Esophagus muscularis mucosa (tissue), 4 donors: ENCODE data around the gene PRDM16. TPM values are rescaled to one million over a fixed set of nuclear protein-coding genes. Genes with fewer than 3 reads are reported as not detected.

Experiments
- DNase-seq: peaks from one replicate; pipeline ENCODE4 v3.0.0-alpha.2; 2017; ENCODE audit errors: extremely low spot score
- H3K27ac ChIP-seq, 4 donors: fragments of 200-600 bp; sonication (generic); replicated peaks in 1 of 4; 1 replicate in 3 of 4; 2 replicates in 1 of 4; pipeline ENCODE4 v1.5.1; 2016 to 2019; ENCODE audit warnings: mild to moderate bottlenecking in 1 of 4
- H3K27me3 ChIP-seq, 4 donors: fragments of 200-600 bp; sonication (generic); one replicate each; pipeline versions ENCODE4 v1.5.1 to v1.6.0; 2016 to 2019
- H3K36me3 ChIP-seq, 4 donors: fragments of 200-600 bp; sonication (generic); one replicate each; pipeline ENCODE4 v1.5.1; 2016 to 2019
- H3K4me1 ChIP-seq, 4 donors: fragments of 200-600 bp; sonication (generic); one replicate each; pipeline ENCODE4 v1.5.1; 2016 to 2019
- H3K4me3 ChIP-seq, 4 donors: fragments of 200-600 bp; sonication (generic); 1 replicate in 2 of 4; 2 replicates in 2 of 4; pipeline ENCODE4 v1.5.1; 2016 to 2019; ENCODE audit warnings: mild to moderate bottlenecking in 4 of 4, moderate library complexity in 1 of 4
- H3K9me3 ChIP-seq, 4 donors: fragments of 200-600 bp; sonication (generic); 1 replicate in 3 of 4; 2 replicates in 1 of 4; pipeline ENCODE4 v1.5.1; 2016 to 2019
- EP300 ChIP-seq: sonication (generic); formaldehyde crosslinking; IDR thresholded peaks from one replicate; pipeline ENCODE4 v1.6.1; 2017; ENCODE audit warnings: antibody characterized with exemption
- POLR2A ChIP-seq: fragments of 450-650 bp; IDR thresholded peaks from one replicate; pipeline ENCODE4 v1.6.1; 2017; ENCODE audit warnings: antibody characterized with exemption, moderate library complexity, mild to moderate bottlenecking, low read depth
- POLR2AphosphoS5 ChIP-seq, 2 donors: sonication (generic); formaldehyde crosslinking; IDR thresholded peaks; one replicate each; pipeline ENCODE4 v1.6.1; 2017; ENCODE audit warnings: antibody characterized with exemption in 2 of 2
- WGBS: methylation state at CpG from one replicate; pipeline ENCODE4 v1.1.5; 2018; 5-methylcytosine and 5-hydroxymethylcytosine counted together
- intact Hi-C: fragments of 100-400 bp; cut with DNase I; formaldehyde crosslinking; loops from one replicate; pipeline ENCODE4 v1.15.1; 2023
- total RNA-seq, 4 donors: library from RNA; depleted of rRNA; stranded (reverse); fragments of >200 nt; gene quantifications; one replicate each; pipeline versions ENCODE4 v1.1.0 to v1.2.1, GENCODE V29; 2016
- TF ChIP-seq, protein P1 (sequence below), 3 experiments: fragments of 200-600 bp in 2 of 3; fragments of 450-650 bp in 1 of 3; sonication (generic) in 2 of 3; IDR thresholded peaks; one replicate each; pipeline ENCODE4 v1.5.1; 2017 to 2019; ENCODE audit warnings: antibody characterized with exemption in 3 of 3, mild to moderate bottlenecking in 2 of 3, moderate library complexity in 1 of 3

The PRDM16 gene
- total RNA-seq, 4 donors from 2014 or later, result 1.2 to 4.4 (median 2.2) TPM

DNA sequence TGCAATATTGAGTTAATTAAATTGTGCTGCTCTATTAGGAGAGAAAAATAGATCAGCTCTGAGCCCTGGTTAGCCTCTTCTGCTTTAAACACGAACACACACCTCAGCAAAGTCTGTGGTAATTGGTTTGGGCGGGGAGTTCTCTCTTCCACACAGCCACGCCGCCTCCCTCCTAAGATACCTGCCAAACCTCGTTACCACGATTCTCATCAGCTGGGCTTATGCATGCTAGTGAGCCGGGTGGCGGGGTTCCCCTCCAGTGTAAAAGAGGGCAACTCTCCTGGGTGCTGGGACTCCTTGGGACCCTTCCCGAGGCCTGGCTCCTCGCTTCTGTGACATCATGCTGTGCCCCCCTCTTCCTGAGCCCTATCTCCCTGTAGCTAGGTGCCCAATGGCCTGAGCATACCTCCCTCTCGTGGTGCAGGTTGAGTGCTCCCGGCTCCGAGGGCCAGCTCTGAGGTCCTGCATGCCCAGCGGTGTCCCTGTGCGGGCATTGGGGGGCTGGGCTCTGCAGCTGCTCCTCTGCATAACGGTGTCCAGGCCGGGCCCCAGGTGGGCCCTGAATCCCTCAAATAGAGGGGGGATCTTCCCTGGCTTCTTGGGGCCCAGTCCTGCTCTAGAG is 182.9 kb downstream of the PRDM16 start:
- WGBS, result 81% methylated on average over 16 of the region's 17 CpGs
- DNase-seq, result no peak
- intact Hi-C loops, result no loop called here
- H3K9me3 ChIP-seq, result no peaks in the 10 kb centered on the region
- no peaks in the 10 kb centered on the region for H3K36me3 ChIP-seq
- no peak overlapping the region for H3K4me3 ChIP-seq
- H3K27ac ChIP-seq, result no peak overlapping the region
- TF ChIP-seq POLR2AphosphoS5 (IDR thresholded peaks at IDR 0.05) (no peak), POLR2A (no peak), EP300 (no peak)
- TF ChIP-seq, protein P1, sequence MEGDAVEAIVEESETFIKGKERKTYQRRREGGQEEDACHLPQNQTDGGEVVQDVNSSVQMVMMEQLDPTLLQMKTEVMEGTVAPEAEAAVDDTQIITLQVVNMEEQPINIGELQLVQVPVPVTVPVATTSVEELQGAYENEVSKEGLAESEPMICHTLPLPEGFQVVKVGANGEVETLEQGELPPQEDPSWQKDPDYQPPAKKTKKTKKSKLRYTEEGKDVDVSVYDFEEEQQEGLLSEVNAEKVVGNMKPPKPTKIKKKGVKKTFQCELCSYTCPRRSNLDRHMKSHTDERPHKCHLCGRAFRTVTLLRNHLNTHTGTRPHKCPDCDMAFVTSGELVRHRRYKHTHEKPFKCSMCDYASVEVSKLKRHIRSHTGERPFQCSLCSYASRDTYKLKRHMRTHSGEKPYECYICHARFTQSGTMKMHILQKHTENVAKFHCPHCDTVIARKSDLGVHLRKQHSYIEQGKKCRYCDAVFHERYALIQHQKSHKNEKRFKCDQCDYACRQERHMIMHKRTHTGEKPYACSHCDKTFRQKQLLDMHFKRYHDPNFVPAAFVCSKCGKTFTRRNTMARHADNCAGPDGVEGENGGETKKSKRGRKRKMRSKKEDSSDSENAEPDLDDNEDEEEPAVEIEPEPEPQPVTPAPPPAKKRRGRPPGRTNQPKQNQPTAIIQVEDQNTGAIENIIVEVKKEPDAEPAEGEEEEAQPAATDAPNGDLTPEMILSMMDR (IDR thresholded peaks at IDR 0.05), result no peak
- peaks cover 0 to 12% (median 4%) of the 10 kb centered on the region in 4 donors for H3K4me1 ChIP-seq
- H3K27me3 ChIP-seq, result peaks cover 0 to 60% (median 15%) of the 10 kb centered on the region in 4 donors

DNA sequence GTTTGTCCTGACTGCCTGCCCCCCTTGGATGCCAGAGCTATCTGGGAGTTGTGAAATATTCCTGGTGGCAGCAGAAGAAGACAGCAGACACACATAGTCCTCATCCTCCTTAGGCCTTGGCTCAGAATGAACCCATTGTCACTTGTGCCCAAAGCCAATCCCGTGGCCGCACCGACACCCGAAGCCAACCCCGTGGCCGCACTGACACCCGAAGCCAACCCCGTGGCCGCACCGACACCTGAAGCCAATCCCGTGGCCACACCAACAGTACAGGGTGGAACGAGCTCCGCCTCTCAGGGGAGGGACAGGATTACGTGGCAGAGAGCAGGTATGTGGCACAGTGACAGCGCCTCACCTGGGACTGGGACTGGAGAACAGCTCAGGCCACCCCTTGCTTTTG is 186.7 kb downstream of the PRDM16 start:
- Histone ChIP-seq H3K9me3 (no peaks in the 10 kb centered on the region), H3K4me3 (no peak overlapping the region), H3K36me3 (no peaks in the 10 kb centered on the region), H3K27me3 (peaks cover 0 to 22% (median under 1%) of the 10 kb centered on the region in 4 donors), H3K27ac (no peak overlapping the region), H3K4me1 (peaks cover 0 to 17% (median 16%) of the 10 kb centered on the region in 4 donors)
- intact Hi-C loops, result no loop called here
- WGBS, result 90% methylated on average over 7 of the region's 15 CpGs
- no peak for DNase-seq
- TF ChIP-seq EP300 (no peak), POLR2A (no peak), POLR2AphosphoS5 (IDR thresholded peaks at IDR 0.05) (no peak)
- TF ChIP-seq, protein P1 (IDR thresholded peaks at IDR 0.05), result no peak

DNA sequence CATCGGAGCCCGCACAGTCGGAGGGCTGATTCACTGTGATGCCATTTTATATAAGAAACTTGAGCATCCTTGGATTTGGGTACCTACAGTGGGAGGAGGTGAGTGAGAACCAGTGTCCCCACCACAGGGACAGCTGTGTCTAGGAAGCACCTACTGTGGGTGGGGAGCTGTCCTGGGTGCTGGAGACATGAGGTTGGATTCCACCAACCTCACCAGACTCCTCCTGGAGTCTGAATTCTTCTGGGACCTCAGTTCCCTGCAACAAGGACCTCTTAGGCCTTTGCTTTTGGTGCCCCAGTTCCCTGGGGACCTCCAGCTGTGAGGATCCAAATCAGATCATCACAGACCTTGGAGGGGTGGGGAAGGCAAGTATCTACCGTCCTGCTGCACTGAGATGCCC is 188.8 kb downstream of the PRDM16 start:
- no peak for TF ChIP-seq POLR2AphosphoS5 (IDR thresholded peaks at IDR 0.05)
- TF ChIP-seq, protein P1 (IDR thresholded peaks at IDR 0.05), result no peak
- no peak for TF ChIP-seq POLR2A
- no peak for TF ChIP-seq EP300
- Histone ChIP-seq H3K27me3 (peaks cover 0 to 14% (median 0%) of the 10 kb centered on the region in 4 donors), H3K9me3 (no peaks in the 10 kb centered on the region), H3K4me1 (peaks cover 0 to 17% (median 16%) of the 10 kb centered on the region in 4 donors), H3K4me3 (no peak overlapping the region), H3K36me3 (no peaks in the 10 kb centered on the region), H3K27ac (no peak overlapping the region)
- WGBS, result 91% methylated on average over 4 of the region's 4 CpGs
- intact Hi-C loops, result no loop called here
- no peak for DNase-seq

DNA sequence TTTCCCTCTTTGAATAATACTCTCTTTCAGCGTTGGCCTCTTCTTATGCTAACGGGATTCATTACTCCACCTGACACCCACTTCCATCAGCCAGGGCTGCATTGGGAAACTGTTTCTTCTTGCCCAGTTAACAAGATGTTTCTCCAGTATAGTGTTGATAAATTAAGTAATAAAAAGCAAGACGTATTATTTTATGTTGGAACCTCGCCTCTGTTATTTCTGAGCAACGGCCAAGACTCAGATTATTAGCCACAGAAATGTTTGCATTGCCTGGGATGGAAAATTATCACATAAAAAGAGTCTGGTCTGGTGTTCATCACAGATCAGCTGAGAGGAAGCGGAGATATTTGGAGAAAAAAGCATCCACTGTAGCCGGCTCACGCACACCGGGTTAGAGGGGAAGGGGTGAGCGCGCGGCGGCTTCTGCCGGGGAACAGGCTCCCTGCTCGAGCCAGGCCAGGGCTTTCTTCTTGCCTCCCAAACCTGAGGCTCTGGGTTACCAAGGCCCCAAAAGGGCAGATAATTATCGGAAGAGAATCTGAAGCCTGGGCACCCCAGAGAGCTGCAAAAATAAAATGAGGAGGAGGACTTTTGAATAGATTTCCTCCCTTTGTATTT is 189.5 kb downstream of the PRDM16 start:
- Histone ChIP-seq H3K9me3 (no peaks in the 10 kb centered on the region), H3K4me1 (peaks cover 0 to 17% (median 16%) of the 10 kb centered on the region in 4 donors), H3K4me3 (no peak overlapping the region), H3K27ac (peak overlapping the region in 1 of 4 donors; percentile 51), H3K27me3 (peaks cover 0 to 20% (median 0%) of the 10 kb centered on the region in 4 donors), H3K36me3 (no peaks in the 10 kb centered on the region)
- 20% methylated on average over 16 of the region's 16 CpGs for WGBS
- DNase-seq, result no peak
- TF ChIP-seq EP300 (no peak), POLR2A (no peak), POLR2AphosphoS5 (IDR thresholded peaks at IDR 0.05) (no peak)
- TF ChIP-seq, protein P1 (IDR thresholded peaks at IDR 0.05), result no peak
- intact Hi-C loops, result no loop called here
